ENCODE measurements around the gene MRPL36. TPM values are rescaled to one million over a fixed set of nuclear protein-coding genes. Genes with fewer than 3 reads are reported as not detected.

MRPL36 gene
- total and polyA plus RNA-seq, 2 of the 4 experiments (the other 2 are of a cell fraction): 85.9 to 103 TPM

GRCh38 chr5:1836176-1836890 lies 36.7 kb upstream of the MRPL36 start:
- Histone ChIP-seq H2AK5ac (ENCODE audit: low read depth, low read length) (no peak overlapping the region), H3K4me1 (ENCODE audit: control insufficient read depth, insufficient read depth, low read length) (no peaks in the 10 kb centered on the region; the same call in 1 of the 2 replicates), H3K4me3 (ENCODE audit: insufficient read depth, low read depth, low read length) (no peak overlapping the region), H3K27ac (ENCODE audit: insufficient read depth, low read length) (no peak overlapping the region), H2BK20ac (ENCODE audit: low read depth, low read length) (no peak overlapping the region), H2AK9ac (replicated peaks; ENCODE audit: low read depth, low read length, poor library complexity) (no peak overlapping the region), H3K56ac (ENCODE audit: extremely low read depth, insufficient read depth, low read length) (no peak overlapping the region), H3K27me3 (ENCODE audit: control insufficient read depth, insufficient read depth, low read length) (peaks cover 56% of the 10 kb centered on the region), H3K4me2 (ENCODE audit: low read depth, low read length) (no peak overlapping the region), H3K9me1 (ENCODE audit: insufficient read depth, low read length) (no peaks in the 10 kb centered on the region), H3K79me1 (ENCODE audit: low read depth in 1 of 2, low read length in 2 of 2) (no peaks in the 10 kb centered on the region), H4K5ac (ENCODE audit: low read depth, low read length) (no peak overlapping the region), H2BK5ac (ENCODE audit: low read depth, low read length, poor library complexity, severe bottlenecking) (no peak overlapping the region), H3K9ac (ENCODE audit: low read depth, low read length) (no peak overlapping the region), H2BK120ac (ENCODE audit: low read depth, low read length) (no peak overlapping the region), H2AFZ (replicated peaks; ENCODE audit: low read length, poor library complexity) (no peak overlapping the region), H3K23ac (ENCODE audit: low read depth, low read length) (no peak overlapping the region), H3K36me3 (ENCODE audit: control insufficient read depth, insufficient read depth, low read length) (no peaks in the 10 kb centered on the region), H3K14ac (replicated peaks; ENCODE audit: low read depth, low read length) (no peak overlapping the region), H4K20me1 (ENCODE audit: insufficient read depth, low read length) (no peaks in the 10 kb centered on the region), H3K4ac (ENCODE audit: low read depth, low read length) (no peak overlapping the region), H4K8ac (ENCODE audit: low read depth in 2 of 2, low read length in 2 of 2) (no peak overlapping the region), H3K9me3 (ENCODE audit: control insufficient read depth, insufficient read depth, low read length) (no peaks in the 10 kb centered on the region), H3K18ac (ENCODE audit: low read depth, low read length) (no peak overlapping the region), H4K91ac (ENCODE audit: insufficient read depth, low read depth, low read length) (no peak overlapping the region), H2BK15ac (ENCODE audit: low read depth, low read length) (no peak overlapping the region)
- ChIA-PET CTCF (no interaction called here), POLR2A (ENCODE audit: unreplicated experiment) (no interaction called here)
- 48% methylated on average over 8 of the region's 23 CpGs; no CpG with 5 or more reads in 1 of the 2 experiments for WGBS, 2 experiments (ENCODE audit: extremely low coverage in 2 of 2, insufficient read length in 1 of 2)
- no peak for ATAC-seq (ENCODE audit: low read depth)
- no peak for DNase-seq
- BruUV-seq (replicated peaks): no TSS peak
- dilution Hi-C loops (cut with HindIII; ENCODE audit: low sequenced_read_pairs, unreplicated experiment): no loop called here
- in situ Hi-C loops (cut with MboI; ENCODE audit: low sequenced_read_pairs): no loop called here
- TF ChIP-seq MXI1 (IDR thresholded peaks at IDR 0.05; ENCODE audit: borderline replicate concordance, low read depth, low read length) (no peak), RCOR1 (IDR thresholded peaks at IDR 0.05; ENCODE audit: insufficient replicate concordance, low read length) (no peak), MAFK (IDR thresholded peaks at IDR 0.05; ENCODE audit: low read depth, low read length) (no peak), CTCF (conservative IDR thresholded peaks at IDR 0.05; ENCODE audit: low read depth, low read length) (no peak)
- intact Hi-C loops (cut with micrococcal nuclease): no loop called here

Measured in IMR-90 (cell line).